OCI-LY7 (cell line): ENCODE data around the gene HNRNPAB. TPM values are rescaled to one million over a fixed set of nuclear protein-coding genes. Genes with fewer than 3 reads are reported as not detected.

Source experiments
- BruUV-seq: library from RNA; stranded (reverse); fragments of 400-500 nt; replicated peaks from 2 replicates; lab custom pipeline; 2021; lab: Mats Ljungman, UMichigan
- CTCF ChIA-PET: fragments of 300-600 bp; sonication (Branson Sonifier 250); formaldehyde crosslinking; loops from one replicate; lab custom pipeline; 2022; ENCODE audit warnings: antibody characterized with exemption; ENCODE audit not compliant: unreplicated experiment; lab: Charles Lee
- POLR2A ChIA-PET: fragments of 300-600 bp; sonication (Branson Sonifier 250); formaldehyde crosslinking; loops from one replicate; lab custom pipeline; 2022; ENCODE audit warnings: antibody characterized with exemption; lab: Charles Lee
- DNase-seq: peaks from one replicate; pipeline ENCODE4 v3.0.0-alpha.2; 2015; ENCODE audit warnings: low spot score
- H2AFZ ChIP-seq: fragments of 200-600 bp; sonication (generic), shearing (Covaris generic); 2 replicates; pipeline ENCODE4 v1.6.1; 2014; ENCODE audit warnings: mild to moderate bottlenecking, antibody characterized with exemption, low read length, moderate library complexity
- H3K27ac ChIP-seq: fragments of 200-600 bp; sonication (generic); 2 replicates; pipeline ENCODE4 v1.5.1; 2014; ENCODE audit warnings: mixed run types, low read depth, mild to moderate bottlenecking, moderate library complexity, low read length, inconsistent platforms; ENCODE audit not compliant: poor library complexity, severe bottlenecking
- H3K36me3 ChIP-seq: fragments of 200-600 bp; sonication (generic); 2 replicates; pipeline ENCODE4 v1.6.1; 2014; ENCODE audit warnings: mild to moderate bottlenecking, antibody characterized with exemption, low read length, moderate library complexity, mixed read lengths; ENCODE audit not compliant: insufficient read depth
- H3K4me1 ChIP-seq: fragments of 200-600 bp; sonication (generic); 2 replicates; pipeline ENCODE4 v1.5.1; 2014; ENCODE audit warnings: mild to moderate bottlenecking, low read length; ENCODE audit not compliant: insufficient read depth, poor library complexity, severe bottlenecking
- H3K4me2 ChIP-seq: fragments of 200-600 bp; sonication (generic); 2 replicates; pipeline ENCODE4 v1.6.1; 2014; ENCODE audit warnings: mild to moderate bottlenecking, low read length
- H3K4me3 ChIP-seq: fragments of 200-600 bp; sonication (generic); 2 replicates; pipeline ENCODE4 v1.5.1; 2014; ENCODE audit warnings: mild to moderate bottlenecking, low read depth, low read length; ENCODE audit not compliant: poor library complexity, severe bottlenecking
- H3K79me2 ChIP-seq: fragments of 200-600 bp; sonication (generic); 2 replicates; pipeline ENCODE4 v1.6.1; 2016; ENCODE audit warnings: low read depth, mild to moderate bottlenecking, low read length, moderate library complexity, mixed read lengths; ENCODE audit not compliant: insufficient read depth
- H3K9me2 ChIP-seq: fragments of 200-600 bp; sonication (generic); 2 replicates; pipeline ENCODE4 v1.6.1; 2016; ENCODE audit warnings: mild to moderate bottlenecking, low read length, mixed read lengths; ENCODE audit not compliant: insufficient read depth
- H3K9me3 ChIP-seq: fragments of 200-600 bp; sonication (generic); 2 replicates; pipeline ENCODE4 v1.6.1; 2014; ENCODE audit warnings: mild to moderate bottlenecking, mixed run types, low read length, mixed read lengths
- H4K20me1 ChIP-seq: fragments of 200-600 bp; sonication (generic); 2 replicates; pipeline ENCODE4 v1.6.1; 2014; ENCODE audit warnings: mild to moderate bottlenecking, antibody characterized with exemption, low read length, moderate library complexity, mixed read lengths; ENCODE audit not compliant: insufficient read depth
- EZH2phosphoT487 ChIP-seq: fragments of 200-600 bp; sonication (generic); IDR thresholded peaks from 2 replicates; pipeline ENCODE4 v1.6.1; 2018; ENCODE audit warnings: low read depth, borderline replicate concordance, mild to moderate bottlenecking, mixed run types, antibody characterized with exemption, low read length, moderate library complexity, mixed read lengths
- intact Hi-C: fragments of 100-400 bp; cut with micrococcal nuclease; formaldehyde crosslinking; loops from one replicate; pipeline ENCODE4 v1.10.0; 2022; ENCODE audit not compliant: unreplicated experiment
- total RNA-seq, 2 experiments: library from RNA; depleted of rRNA in 1 of 2; stranded (reverse); fragments of >200 nt in 1 of 2; shearing (Covaris generic) in 1 of 2; gene quantifications; 2 replicates each; pipeline ENCODE4 v1.2.3, GENCODE V29; 2014 to 2022
- TF ChIP-seq, protein P1 (sequence below): fragments of 200-600 bp; sonication (generic); conservative IDR thresholded peaks from 2 replicates; pipeline ENCODE4 v1.5.1; 2014; ENCODE audit warnings: mild to moderate bottlenecking, antibody characterized with exemption, low read length, moderate library complexity, mixed read lengths

The HNRNPAB gene
- total RNA-seq, 2 experiments from 2014 or later = 146 to 350 TPM

DNA sequence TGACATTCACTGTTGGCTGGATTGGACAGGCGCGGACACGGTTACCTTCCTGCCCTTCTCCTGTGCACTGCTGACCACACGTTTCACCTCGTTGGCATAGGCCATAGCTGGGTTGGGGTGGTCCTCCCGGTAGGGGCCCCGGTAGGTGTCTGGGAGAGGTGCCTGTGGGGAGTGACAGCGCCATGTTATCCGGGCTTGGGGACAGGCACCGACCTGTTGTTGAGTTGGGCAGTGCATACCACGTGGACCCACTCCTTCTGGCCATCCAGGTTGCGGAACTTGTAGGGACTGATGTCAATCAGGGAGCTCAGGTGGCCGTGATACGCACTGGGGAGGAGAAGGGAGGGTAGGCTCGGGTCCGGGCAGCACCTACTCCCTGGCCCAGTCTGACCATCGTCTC, 20.1 kb downstream of the HNRNPAB start:
- CTCF ChIA-PET = no interaction called here
- intact Hi-C loops = no loop called here
- peaks cover 1% of the 10 kb centered on the region; the same call in 1 of the 2 replicates for H3K79me2 ChIP-seq
- H3K9me2 ChIP-seq = no peaks in the 10 kb centered on the region
- no peak overlapping the region for H2AFZ ChIP-seq
- POLR2A ChIA-PET = interaction anchor here (0.6 kb wide), 1 partner anchor 1203 kb away, joined by 4 read pairs; no protein-coding TSS in a partner anchor
- no TSS peak for BruUV-seq
- DNase-seq = no peak
- H3K36me3 ChIP-seq = peaks cover 96% of the 10 kb centered on the region
- TF ChIP-seq, protein P1, sequence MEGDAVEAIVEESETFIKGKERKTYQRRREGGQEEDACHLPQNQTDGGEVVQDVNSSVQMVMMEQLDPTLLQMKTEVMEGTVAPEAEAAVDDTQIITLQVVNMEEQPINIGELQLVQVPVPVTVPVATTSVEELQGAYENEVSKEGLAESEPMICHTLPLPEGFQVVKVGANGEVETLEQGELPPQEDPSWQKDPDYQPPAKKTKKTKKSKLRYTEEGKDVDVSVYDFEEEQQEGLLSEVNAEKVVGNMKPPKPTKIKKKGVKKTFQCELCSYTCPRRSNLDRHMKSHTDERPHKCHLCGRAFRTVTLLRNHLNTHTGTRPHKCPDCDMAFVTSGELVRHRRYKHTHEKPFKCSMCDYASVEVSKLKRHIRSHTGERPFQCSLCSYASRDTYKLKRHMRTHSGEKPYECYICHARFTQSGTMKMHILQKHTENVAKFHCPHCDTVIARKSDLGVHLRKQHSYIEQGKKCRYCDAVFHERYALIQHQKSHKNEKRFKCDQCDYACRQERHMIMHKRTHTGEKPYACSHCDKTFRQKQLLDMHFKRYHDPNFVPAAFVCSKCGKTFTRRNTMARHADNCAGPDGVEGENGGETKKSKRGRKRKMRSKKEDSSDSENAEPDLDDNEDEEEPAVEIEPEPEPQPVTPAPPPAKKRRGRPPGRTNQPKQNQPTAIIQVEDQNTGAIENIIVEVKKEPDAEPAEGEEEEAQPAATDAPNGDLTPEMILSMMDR = no peak
- no peak for TF ChIP-seq EZH2phosphoT487
- no peak overlapping the region for H3K4me3 ChIP-seq
- H3K4me1 ChIP-seq = no peaks in the 10 kb centered on the region
- no peak overlapping the region for H3K4me2 ChIP-seq
- H4K20me1 ChIP-seq = no peaks in the 10 kb centered on the region
- H3K27ac ChIP-seq = no peak overlapping the region
- no peaks in the 10 kb centered on the region for H3K9me3 ChIP-seq

DNA sequence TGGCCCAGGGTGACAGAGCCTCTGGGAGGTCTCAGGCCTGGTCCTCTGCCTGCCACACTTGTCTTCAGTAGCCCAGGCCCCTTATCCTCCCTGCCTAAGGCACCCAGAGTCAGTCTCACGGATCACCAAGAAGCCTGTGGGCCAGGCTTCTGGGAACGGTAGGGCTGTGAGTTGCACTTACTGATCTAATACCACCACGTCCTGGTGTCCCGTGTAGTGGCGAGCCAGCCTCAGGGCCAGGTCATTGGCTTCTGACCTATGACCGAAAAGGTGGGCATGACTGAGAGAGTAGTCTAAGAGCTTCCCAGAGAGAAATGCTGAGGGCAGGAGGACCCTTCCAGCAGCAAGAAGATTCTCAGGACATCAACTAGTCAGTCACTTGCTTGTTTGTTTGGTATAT, 20.8 kb downstream of the HNRNPAB start:
- BruUV-seq = no TSS peak
- peaks cover 97% of the 10 kb centered on the region for H3K36me3 ChIP-seq
- H3K9me2 ChIP-seq = no peaks in the 10 kb centered on the region
- no peak for TF ChIP-seq EZH2phosphoT487
- TF ChIP-seq, protein P1 = no peak
- no peak for DNase-seq
- peaks cover 2% of the 10 kb centered on the region for H3K4me1 ChIP-seq
- no peak overlapping the region for H2AFZ ChIP-seq
- H3K9me3 ChIP-seq = no peaks in the 10 kb centered on the region
- no peak overlapping the region for H3K27ac ChIP-seq
- peaks cover 9% of the 10 kb centered on the region; the same call in 1 of the 2 replicates for H3K79me2 ChIP-seq
- CTCF ChIA-PET = no interaction called here
- POLR2A ChIA-PET = no interaction called here
- H3K4me2 ChIP-seq = no peak overlapping the region
- H4K20me1 ChIP-seq = no peaks in the 10 kb centered on the region
- no peak overlapping the region for H3K4me3 ChIP-seq
- intact Hi-C loops = no loop called here

DNA sequence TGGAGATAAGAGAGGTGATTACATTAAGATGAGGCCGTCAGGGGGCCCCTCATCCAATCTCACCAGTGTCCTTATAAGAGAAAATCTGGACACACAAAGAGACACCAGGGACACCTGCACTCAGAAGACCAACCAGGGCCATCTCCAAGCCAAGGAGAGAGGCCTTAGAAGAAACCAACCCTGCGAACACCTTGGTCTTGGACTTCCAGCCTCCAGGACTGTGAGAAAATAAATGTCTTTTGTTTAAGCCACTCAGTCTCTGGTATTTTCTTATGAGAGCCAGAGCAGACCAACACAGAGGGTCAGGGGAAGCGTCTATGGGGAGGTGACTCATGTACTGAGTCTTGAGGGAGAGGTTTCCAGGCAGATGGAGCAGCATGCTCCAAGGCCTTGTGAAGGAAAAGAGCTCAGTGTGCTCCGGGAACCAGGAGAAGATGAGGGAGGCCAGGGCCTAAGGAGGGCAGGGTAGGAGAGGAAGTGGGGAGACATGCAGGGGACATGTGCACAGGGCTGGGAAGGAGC, 22.9 kb downstream of the HNRNPAB start:
- Histone ChIP-seq H2AFZ (no peak overlapping the region), H3K9me3 (no peaks in the 10 kb centered on the region), H4K20me1 (peaks cover 9% of the 10 kb centered on the region; the same call in 1 of the 2 replicates), H3K4me2 (no peak overlapping the region), H3K9me2 (no peaks in the 10 kb centered on the region), H3K4me3 (no peak overlapping the region), H3K36me3 (peaks cover 97% of the 10 kb centered on the region), H3K27ac (no peak overlapping the region), H3K4me1 (peaks cover 16% of the 10 kb centered on the region), H3K79me2 (peaks cover 29% of the 10 kb centered on the region)
- DNase-seq = no peak
- TF ChIP-seq EZH2phosphoT487 = no peak
- TF ChIP-seq, protein P1 = no peak
- no TSS peak for BruUV-seq
- POLR2A ChIA-PET = no interaction called here
- CTCF ChIA-PET = no interaction called here
- intact Hi-C loops = no loop called here
